ENCODE results near the gene CTNNA2.

CTNNA2 gene

DNA sequence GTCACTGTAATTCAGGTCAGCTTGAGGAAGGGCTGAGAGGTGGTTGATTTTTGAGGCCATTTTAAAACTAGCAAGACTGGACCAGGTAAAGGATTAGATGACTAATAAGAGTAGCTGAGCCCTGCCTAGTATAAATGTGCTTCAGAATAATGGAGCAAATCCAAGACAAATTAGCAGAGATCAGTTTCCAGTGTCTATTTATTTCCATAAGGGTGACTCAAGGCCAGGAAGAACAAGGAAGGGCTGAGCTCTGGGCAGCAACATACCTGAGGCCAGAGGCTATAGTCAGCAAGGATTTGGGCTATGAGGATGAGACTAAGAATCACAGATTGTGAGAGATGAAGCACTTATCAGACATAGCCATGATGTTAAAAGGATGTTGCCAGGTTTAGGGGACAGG lies 1130.7 kb downstream of the CTNNA2 start:
- no peak for DNase-seq

DNA sequence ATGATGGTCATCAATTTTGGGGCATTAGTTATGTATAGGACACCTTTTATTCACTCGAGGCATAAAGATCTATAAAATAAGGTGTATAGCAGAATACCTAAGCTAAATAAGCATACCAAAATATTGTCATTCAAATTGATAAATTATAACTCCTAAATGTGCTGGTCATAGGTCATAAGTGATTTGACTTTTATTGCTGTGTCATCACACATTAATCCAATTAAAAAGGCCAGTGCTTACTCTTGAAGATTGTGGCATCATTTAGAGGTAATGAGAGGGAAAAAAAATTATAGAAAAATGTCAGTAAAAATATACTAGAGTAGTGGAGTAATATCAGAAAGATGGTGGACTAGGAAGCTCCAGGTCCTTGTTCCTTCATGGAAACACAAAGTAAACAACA lies 1138.6 kb downstream of the CTNNA2 start:
- no peak for DNase-seq

DNA sequence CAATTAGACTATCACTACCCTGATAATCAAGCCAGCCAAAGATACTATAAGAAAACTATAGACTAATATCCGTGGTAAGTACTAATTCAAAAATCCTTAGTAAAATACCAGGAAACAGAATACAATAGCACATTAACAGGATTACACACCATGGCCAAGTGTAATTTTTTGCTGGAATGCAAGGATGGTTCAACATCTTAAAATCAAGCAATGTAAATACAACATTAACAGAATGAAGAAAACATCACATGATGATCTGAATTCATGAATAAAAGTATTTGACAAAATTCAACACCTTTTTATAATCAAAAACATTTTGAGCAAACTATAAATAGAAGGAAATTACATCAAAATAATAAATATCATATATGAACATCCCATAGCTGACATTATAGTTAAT lies 1142.4 kb downstream of the CTNNA2 start:
- no peak for DNase-seq

DNA sequence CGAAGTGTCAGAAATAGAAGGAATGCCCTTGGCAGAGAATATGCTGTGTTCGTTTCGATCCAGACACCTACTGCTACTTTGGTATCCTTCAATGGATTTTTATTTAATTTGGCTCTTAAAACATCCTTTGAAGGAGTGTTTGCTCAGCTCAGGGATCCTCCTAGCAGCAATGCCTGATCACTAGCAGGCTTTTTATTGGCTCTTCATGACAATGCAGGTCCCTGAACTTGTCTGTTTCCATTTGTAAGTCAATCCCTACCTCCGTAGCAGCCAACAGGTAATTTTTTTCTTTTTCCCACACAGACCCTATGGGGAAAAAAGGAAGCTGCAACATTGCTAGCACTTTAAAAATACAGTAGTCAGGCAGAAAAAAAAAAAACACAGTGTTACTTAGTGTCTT lies 1157.9 kb downstream of the CTNNA2 start:
- DNase-seq, result no peak

DNA sequence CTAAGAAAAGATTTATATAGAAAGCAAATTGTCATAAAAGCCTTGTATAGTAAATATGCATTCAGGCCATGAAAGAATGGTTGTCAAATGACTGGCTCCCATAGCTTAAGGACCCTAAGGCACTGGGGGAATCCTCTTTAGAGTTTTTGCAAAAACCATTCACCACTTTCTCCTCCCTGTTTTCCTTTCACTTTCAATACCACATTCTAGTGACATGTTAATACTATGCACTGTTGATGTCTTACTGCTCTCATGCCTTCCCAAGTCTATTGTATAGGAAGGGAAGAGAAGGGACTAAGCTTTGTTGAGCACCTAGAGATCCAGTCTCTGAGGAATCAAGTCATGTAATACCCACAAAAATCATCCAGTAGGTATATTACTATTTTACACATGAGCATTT lies 1174.7 kb downstream of the CTNNA2 start:
- DNase-seq, result no peak

DNA sequence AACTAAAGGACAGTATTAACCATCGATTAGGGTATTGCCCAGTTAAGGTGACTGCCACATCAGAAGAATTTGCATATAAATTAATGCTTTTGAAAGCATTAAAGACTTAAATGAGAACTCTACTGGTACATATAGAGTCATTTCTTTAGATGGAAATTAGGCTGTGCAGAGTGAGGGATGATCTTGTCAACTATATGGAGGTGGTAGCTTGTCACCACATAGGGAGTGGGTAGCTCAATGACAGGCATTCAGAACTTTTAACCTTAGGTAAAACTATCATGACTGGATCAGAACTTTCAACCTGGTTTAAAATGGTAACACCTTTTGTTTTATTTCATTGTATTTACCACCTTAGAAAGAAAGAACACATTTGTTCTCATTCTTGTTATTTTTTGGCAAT lies 1176.3 kb downstream of the CTNNA2 start:
- DNase-seq, result no peak

Data from activated CD4-positive, CD25-positive, alpha-beta regulatory T cell treated with anti-CD3 and anti-CD28 coated beads, Interleukin-2, amount 50 U/mL, for 72 hours (primary cell).